ENCODE results near the gene PLEKHS1. TPM values are rescaled to one million over a fixed set of nuclear protein-coding genes. Genes with fewer than 3 reads are reported as not detected.

Gene PLEKHS1
- total RNA-seq, 1 donor from 2014 or later, result not detected

DNA sequence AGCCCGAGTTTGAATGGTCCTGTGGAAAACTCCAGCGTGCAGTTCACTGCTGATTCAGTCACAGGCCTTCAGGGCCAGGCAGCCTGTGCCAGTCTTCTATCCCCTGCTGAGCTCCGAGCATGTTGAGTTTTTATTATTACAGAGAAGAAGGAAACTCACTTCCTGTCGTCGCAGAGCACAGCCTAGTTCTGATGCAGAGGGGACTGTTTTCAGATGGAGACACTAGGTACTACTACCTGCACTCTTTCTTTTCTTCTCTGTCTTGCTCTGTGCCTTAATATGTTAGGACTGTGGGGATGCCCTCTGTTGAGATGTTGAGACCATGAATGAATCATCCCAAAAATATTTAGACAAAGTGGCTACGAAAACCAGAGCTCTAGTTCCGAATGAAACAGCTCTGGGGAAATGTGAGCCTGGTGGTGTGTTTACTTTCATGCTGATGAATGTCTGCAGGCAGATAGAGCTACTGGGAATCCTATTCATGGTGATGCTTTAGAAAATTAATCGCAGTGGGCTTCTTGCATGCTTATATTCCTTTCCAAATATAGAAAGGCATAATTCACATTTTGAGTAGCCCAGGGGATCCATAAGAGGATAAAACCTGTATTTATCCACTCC lies 42.2 kb upstream of the PLEKHS1 start:
- H3K4me1 ChIP-seq, result peaks cover 59% of the 10 kb centered on the region
- H3K9me3 ChIP-seq (replicated peaks), result no peaks in the 10 kb centered on the region
- H3K27ac ChIP-seq (replicated peaks), result no peak overlapping the region
- no peaks in the 10 kb centered on the region for H3K36me3 ChIP-seq
- DNase-seq, result no peak
- no peak overlapping the region for H3K4me3 ChIP-seq
- no peaks in the 10 kb centered on the region for H3K27me3 ChIP-seq (ENCODE audit: low read depth)
- intact Hi-C loops (cut with micrococcal nuclease), result loop anchor here (10.0 kb wide), 1 partner anchor 395 kb away; no protein-coding TSS in a partner anchor
- TF ChIP-seq, protein P1, sequence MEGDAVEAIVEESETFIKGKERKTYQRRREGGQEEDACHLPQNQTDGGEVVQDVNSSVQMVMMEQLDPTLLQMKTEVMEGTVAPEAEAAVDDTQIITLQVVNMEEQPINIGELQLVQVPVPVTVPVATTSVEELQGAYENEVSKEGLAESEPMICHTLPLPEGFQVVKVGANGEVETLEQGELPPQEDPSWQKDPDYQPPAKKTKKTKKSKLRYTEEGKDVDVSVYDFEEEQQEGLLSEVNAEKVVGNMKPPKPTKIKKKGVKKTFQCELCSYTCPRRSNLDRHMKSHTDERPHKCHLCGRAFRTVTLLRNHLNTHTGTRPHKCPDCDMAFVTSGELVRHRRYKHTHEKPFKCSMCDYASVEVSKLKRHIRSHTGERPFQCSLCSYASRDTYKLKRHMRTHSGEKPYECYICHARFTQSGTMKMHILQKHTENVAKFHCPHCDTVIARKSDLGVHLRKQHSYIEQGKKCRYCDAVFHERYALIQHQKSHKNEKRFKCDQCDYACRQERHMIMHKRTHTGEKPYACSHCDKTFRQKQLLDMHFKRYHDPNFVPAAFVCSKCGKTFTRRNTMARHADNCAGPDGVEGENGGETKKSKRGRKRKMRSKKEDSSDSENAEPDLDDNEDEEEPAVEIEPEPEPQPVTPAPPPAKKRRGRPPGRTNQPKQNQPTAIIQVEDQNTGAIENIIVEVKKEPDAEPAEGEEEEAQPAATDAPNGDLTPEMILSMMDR (IDR thresholded peaks at IDR 0.05; ENCODE audit: borderline replicate concordance), result no peak

DNA sequence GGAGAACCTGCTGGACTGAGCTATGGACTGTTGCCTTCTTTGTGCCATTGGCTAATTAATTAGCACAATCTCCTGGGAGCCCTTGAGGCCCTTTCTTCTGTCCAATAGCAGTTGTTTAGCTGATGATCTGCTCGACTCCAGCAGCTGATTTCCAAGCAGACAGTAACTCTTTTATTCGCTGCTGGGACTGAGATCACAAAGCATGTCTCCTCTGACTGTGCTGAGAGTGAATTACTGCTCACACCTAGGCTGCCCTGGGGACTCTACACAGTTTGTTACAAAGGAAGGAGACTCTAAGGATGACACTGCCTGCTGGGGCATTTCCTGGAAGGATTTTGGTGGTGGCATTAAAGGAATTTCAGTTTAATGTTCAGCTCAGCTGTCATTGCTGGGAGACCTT lies 40.3 kb upstream of the PLEKHS1 start:
- Histone ChIP-seq H3K27ac (replicated peaks) (no peak overlapping the region), H3K4me1 (peaks cover 47% of the 10 kb centered on the region), H3K27me3 (ENCODE audit: low read depth) (no peaks in the 10 kb centered on the region), H3K4me3 (no peak overlapping the region), H3K36me3 (no peaks in the 10 kb centered on the region), H3K9me3 (replicated peaks) (no peaks in the 10 kb centered on the region)
- DNase-seq, result no peak
- TF ChIP-seq, protein P1 (IDR thresholded peaks at IDR 0.05; ENCODE audit: borderline replicate concordance), result no peak
- intact Hi-C loops (cut with micrococcal nuclease), result no loop called here

DNA sequence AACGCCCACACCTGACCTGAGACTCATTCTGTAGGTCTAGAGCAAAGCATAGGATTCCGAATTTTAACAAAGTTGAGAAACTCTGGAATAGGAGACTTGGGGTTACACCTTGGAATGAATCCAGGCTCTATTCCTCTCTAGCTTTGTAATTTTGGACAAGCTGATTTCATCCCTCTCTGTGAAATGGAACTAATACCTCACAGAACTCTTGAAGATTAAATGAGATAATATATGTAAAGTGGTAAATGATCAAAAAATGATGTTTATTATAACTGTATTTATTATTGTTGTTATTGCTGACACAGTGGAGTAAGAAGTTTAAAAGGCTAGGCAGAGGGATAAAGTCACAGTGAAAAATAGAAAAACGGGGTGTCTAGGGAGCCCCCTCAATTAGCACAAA lies 39.5 kb upstream of the PLEKHS1 start:
- H3K36me3 ChIP-seq, result peaks cover under 1% of the 10 kb centered on the region
- no peak overlapping the region for H3K27ac ChIP-seq (replicated peaks)
- no peaks in the 10 kb centered on the region for H3K9me3 ChIP-seq (replicated peaks)
- peaks cover 39% of the 10 kb centered on the region for H3K4me1 ChIP-seq
- intact Hi-C loops (cut with micrococcal nuclease), result no loop called here
- TF ChIP-seq, protein P1 (IDR thresholded peaks at IDR 0.05; ENCODE audit: borderline replicate concordance), result no peak
- no peaks in the 10 kb centered on the region for H3K27me3 ChIP-seq (ENCODE audit: low read depth)
- DNase-seq, result no peak
- no peak overlapping the region for H3K4me3 ChIP-seq

DNA sequence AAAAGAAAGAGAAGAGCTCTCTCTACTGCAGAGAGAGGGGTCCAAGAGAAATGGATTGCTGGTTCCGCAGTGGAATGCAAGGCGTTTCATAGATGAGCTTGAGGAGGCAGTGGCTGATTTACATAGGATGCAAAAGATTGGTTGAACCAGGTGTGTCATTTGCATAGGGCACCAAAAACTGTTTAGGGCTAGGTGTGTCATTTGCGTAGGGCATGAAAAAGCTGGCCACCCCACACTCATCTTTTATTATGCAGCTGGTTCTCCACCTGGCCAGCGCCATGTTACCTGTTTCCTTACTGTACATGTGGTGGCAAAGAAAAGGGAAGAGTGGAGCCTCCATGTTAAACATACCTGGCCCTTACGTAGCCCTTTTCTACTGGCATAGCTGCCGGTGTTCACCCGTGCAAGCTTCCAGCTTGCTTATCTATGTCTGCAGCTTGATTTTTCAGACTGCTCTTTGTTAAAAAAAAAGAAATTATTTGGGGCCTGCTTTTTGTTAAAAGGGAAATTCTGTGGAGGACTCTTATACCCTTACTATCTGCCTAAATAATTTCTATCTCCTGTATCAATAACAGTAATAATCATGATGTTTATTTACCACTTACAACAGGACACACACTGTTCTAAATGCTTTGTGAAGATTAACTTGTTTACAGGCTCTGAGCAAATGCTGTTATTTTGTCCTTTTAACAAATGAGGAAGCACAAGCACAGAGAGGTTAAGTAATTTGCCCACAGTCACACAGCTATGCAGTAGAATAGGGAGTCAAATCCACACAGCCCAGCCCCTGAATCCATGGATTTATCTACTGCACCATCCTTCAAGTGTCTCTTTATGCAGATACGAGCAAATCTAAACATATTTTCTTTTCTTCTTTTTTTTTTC lies 38.5 kb upstream of the PLEKHS1 start:
- intact Hi-C loops (cut with micrococcal nuclease), result no loop called here
- TF ChIP-seq, protein P1 (IDR thresholded peaks at IDR 0.05; ENCODE audit: borderline replicate concordance), result no peak
- H3K27ac ChIP-seq (replicated peaks), result no peak overlapping the region
- H3K4me3 ChIP-seq, result no peak overlapping the region
- H3K4me1 ChIP-seq, result peaks cover 36% of the 10 kb centered on the region
- no peaks in the 10 kb centered on the region for H3K27me3 ChIP-seq (ENCODE audit: low read depth)
- peaks cover 9% of the 10 kb centered on the region for H3K36me3 ChIP-seq
- H3K9me3 ChIP-seq (replicated peaks), result no peaks in the 10 kb centered on the region
- no peak for DNase-seq

DNA sequence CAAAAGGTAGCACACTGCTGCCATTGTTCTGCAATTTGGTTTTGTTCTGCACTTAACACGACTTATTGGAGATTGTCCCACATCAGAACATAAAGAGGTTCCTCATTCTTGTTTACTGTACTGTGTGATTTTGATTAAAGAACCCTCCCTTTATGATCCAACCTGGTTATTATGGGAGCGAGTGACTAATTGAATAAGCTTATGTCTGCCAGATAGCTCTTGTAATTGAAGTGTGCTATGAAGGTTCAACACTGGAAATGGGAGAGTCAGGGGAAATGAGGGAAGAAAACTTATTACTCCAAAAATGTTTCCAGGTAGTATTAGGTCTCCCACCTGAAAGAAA lies 37.9 kb upstream of the PLEKHS1 start:
- Histone ChIP-seq H3K4me1 (peaks cover 33% of the 10 kb centered on the region), H3K27ac (replicated peaks) (no peak overlapping the region), H3K27me3 (ENCODE audit: low read depth) (no peaks in the 10 kb centered on the region), H3K9me3 (replicated peaks) (no peaks in the 10 kb centered on the region), H3K36me3 (peaks cover 9% of the 10 kb centered on the region), H3K4me3 (no peak overlapping the region)
- intact Hi-C loops (cut with micrococcal nuclease), result no loop called here
- DNase-seq, result no peak
- TF ChIP-seq, protein P1 (IDR thresholded peaks at IDR 0.05; ENCODE audit: borderline replicate concordance), result no peak
